HepG2 (cell line): Measurements from ENCODE around the gene YBX2. TPM values are rescaled to one million over a fixed set of nuclear protein-coding genes. Genes with fewer than 3 reads are reported as not detected.

Experiments
- BORCS8-MEF2B ChIP-seq: sonication (generic); formaldehyde crosslinking; IDR thresholded peaks from 2 replicates; pipeline ENCODE4 v1.8.0; 2022; ENCODE audit warnings: mild to moderate bottlenecking, missing genetic modification reagents
- CREB1 ChIP-seq, 2 experiments: fragments of 450-650 bp in 1 of 2; IDR thresholded peaks; 2 replicates each; pipeline ENCODE4 v1.6.1; 2016 to 2017; ENCODE audit warnings: control low read depth in 1 of 2, mild to moderate bottlenecking in 1 of 2, missing compliant biosample characterization in 1 of 2, missing genetic modification characterization in 1 of 2
- FOXK2 ChIP-seq: fragments of 450-650 bp; IDR thresholded peaks from 2 replicates; pipeline ENCODE4 v1.6.1; 2016
- HDAC1 ChIP-seq: sonication (generic); formaldehyde crosslinking; IDR thresholded peaks from 2 replicates; pipeline ENCODE4 v1.5.1; 2020; ENCODE audit warnings: mild to moderate bottlenecking, missing genetic modification reagents
- MEIS2 ChIP-seq: sonication (generic); formaldehyde crosslinking; IDR thresholded peaks from 2 replicates; pipeline ENCODE4 v1.9.0; 2021; ENCODE audit warnings: mild to moderate bottlenecking, missing genetic modification reagents
- MXI1 ChIP-seq: IDR thresholded peaks from 3 replicates; pipeline ENCODE4 v1.6.1; 2012; ENCODE audit warnings: low read depth, low read length, inconsistent platforms, borderline replicate concordance
- NR2F1 ChIP-seq, 2 experiments: fragments of 450-650 bp in 1 of 2; formaldehyde crosslinking in 1 of 2; IDR thresholded peaks; 2 replicates each; pipeline versions ENCODE4 v1.5.0 to v1.6.1; 2016 to 2020; ENCODE audit warnings: mild to moderate bottlenecking in 1 of 2, missing compliant biosample characterization in 1 of 2, missing genetic modification reagents in 1 of 2, moderate library complexity in 1 of 2
- PCBP2 ChIP-seq: fragments of 200-400 bp; formaldehyde crosslinking; optimal IDR thresholded peaks from 2 replicates; pipeline ENCODE3; 2018; ENCODE audit warnings: low read length, low read depth; ENCODE audit not compliant: poor library complexity, severe bottlenecking
- PHF20 ChIP-seq: sonication (generic); formaldehyde crosslinking; IDR thresholded peaks from 2 replicates; pipeline ENCODE4 v1.5.0; 2020; ENCODE audit warnings: mild to moderate bottlenecking, missing genetic modification reagents
- PLRG1 ChIP-seq: fragments of 450-650 bp; conservative IDR thresholded peaks from 2 replicates; pipeline ENCODE4 v1.6.1; 2016
- POLR2A ChIP-seq, 2 experiments: IDR thresholded peaks; 2 replicates each; pipeline ENCODE4 v1.6.1; 2011; ENCODE audit warnings: low read depth in 2 of 2, low read length in 2 of 2, mild to moderate bottlenecking in 1 of 2, moderate library complexity in 1 of 2; ENCODE audit not compliant: insufficient read depth in 1 of 2
- RXRA ChIP-seq: sonication (generic); formaldehyde crosslinking; IDR thresholded peaks from 2 replicates; pipeline ENCODE4 v1.5.1; 2020; ENCODE audit warnings: missing genetic modification reagents
- SMC3 ChIP-seq: IDR thresholded peaks from 2 replicates; pipeline ENCODE4 v1.6.1; 2011; ENCODE audit warnings: low read length, improper control_type of control experiment
- ZBTB2 ChIP-seq: sonication (generic); formaldehyde crosslinking; IDR thresholded peaks from 2 replicates; pipeline ENCODE4 v1.8.0; 2022; ENCODE audit warnings: low read depth, missing genetic modification reagents
- ZBTB49 ChIP-seq: sonication (generic); formaldehyde crosslinking; IDR thresholded peaks from 2 replicates; pipeline ENCODE4 v1.4.0; 2020; ENCODE audit warnings: missing genetic modification reagents, borderline replicate concordance
- ZFX ChIP-seq: sonication (generic); formaldehyde crosslinking; IDR thresholded peaks from 2 replicates; pipeline ENCODE4 v1.4.0; 2020; ENCODE audit warnings: mild to moderate bottlenecking, low read depth, missing genetic modification reagents, moderate library complexity
- ZNF138 ChIP-seq: sonication (generic); formaldehyde crosslinking; IDR thresholded peaks from 2 replicates; pipeline ENCODE4 v1.5.0; 2020; ENCODE audit warnings: mild to moderate bottlenecking, low read depth, missing genetic modification reagents
- ZNF282 ChIP-seq: fragments of 450-650 bp; IDR thresholded peaks from 2 replicates; pipeline ENCODE4 v1.6.1; 2018; ENCODE audit not compliant: partially characterized antibody
- ZNF432 ChIP-seq: sonication (generic); formaldehyde crosslinking; IDR thresholded peaks from 2 replicates; pipeline ENCODE4 v1.5.0; 2020; ENCODE audit warnings: missing genetic modification reagents, mild to moderate bottlenecking, borderline replicate concordance
- ZNF598 ChIP-seq: sonication (generic); formaldehyde crosslinking; IDR thresholded peaks from 2 replicates; pipeline ENCODE4 v1.5.1; 2020; ENCODE audit warnings: mild to moderate bottlenecking, missing genetic modification reagents, borderline replicate concordance
- ZNF678 ChIP-seq: sonication (generic); formaldehyde crosslinking; IDR thresholded peaks from 2 replicates; pipeline ENCODE4 v1.4.0; 2020; ENCODE audit warnings: mild to moderate bottlenecking, missing genetic modification reagents
- ZNF713 ChIP-seq: sonication (generic); formaldehyde crosslinking; IDR thresholded peaks from 2 replicates; pipeline ENCODE4 v1.4.0; 2020; ENCODE audit warnings: mild to moderate bottlenecking, missing genetic modification reagents
- polyA plus RNA-seq, 8 experiments: library from polyadenylated mRNA; depleted of rRNA in 3 of 8; stranded (reverse) in 7 of 8; unstranded in 1 of 8; fragments of >200 nt; fragmentation: Illumina TruSeq in 4 of 8; extraction: Trizol in 4 of 8; gene quantifications; 2 replicates each; pipeline versions ENCODE4 v1.2.1 to v1.2.3, GENCODE V29; 2011 to 2016; ENCODE audit warnings: low read depth in 4 of 8, missing spikeins in 1 of 8, mixed read lengths in 1 of 8; ENCODE audit not compliant: insufficient read depth in 1 of 8
- total RNA-seq, 5 experiments: library from RNA; depleted of rRNA; stranded (reverse); fragments of >200 nt; fragmentation: Illumina TruSeq; extraction: Trizol; gene quantifications; 2 replicates each; pipeline ENCODE4 v1.2.3, GENCODE V29; 2016; ENCODE audit warnings: low read depth in 1 of 5
- TF ChIP-seq, protein P1 (sequence below): sonication (generic); formaldehyde crosslinking; IDR thresholded peaks from 2 replicates; pipeline ENCODE4 v1.4.0; 2020; ENCODE audit warnings: missing genetic modification reagents, low read depth, mild to moderate bottlenecking, borderline replicate concordance
- TF ChIP-seq, protein P2 (sequence below): fragments of 450-650 bp; IDR thresholded peaks from 2 replicates; pipeline ENCODE4 v1.6.1; 2016

YBX2 gene
- total and polyA plus RNA-seq, 2 of the 13 experiments (the other 11 are each of a cell fraction or from before 2014, with no cell fraction given), result 0.12 to 0.22 TPM

DNA sequence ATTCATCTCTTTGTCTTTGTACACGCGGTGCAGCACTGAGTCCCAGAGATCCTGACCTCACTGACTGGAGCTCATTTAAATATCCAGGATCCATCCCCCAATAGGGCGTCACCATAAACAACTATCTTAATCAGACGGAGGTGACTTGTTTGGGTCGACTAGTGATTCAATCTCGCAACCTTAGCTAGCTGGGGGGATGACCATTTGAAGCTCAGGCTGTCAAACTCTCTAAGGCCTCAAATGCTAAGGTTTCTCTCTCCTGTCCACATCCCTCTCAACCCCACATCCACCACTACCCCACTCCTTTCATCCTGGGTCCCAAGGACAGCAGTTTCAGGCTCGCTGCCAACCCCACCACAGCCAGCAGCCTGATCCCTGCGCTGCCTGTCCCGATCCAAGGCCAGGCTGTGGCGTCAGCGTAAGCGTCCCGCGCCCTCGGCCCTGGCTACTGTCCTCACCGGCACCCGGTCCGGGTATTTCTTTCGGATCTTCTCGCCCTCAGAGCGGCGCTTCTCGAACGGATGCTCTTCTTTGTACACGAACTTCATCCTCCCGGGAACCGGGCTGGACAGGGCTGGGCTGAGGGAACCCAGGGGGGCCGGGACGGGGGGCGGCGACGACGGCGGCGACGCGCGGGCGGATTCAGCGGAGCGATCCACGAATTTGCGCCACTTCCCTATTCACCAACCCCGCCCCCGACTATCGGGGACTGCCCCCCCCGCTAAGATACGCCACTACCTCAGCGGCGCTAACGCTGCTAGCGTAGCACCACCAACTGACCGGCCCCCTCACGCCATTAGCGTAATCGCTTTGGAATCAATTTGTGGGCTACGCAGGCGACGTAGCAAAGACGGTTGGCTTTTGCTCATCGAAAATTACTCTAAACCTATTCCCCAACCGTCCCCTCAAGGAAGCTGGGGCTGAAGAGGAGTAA is 52.4 kb downstream of the YBX2 start, which contains the start of gene GABARAP (continued):
- TF ChIP-seq PHF20 (no peak; the same call in none of the 2 replicates), CREB1 (IDR thresholded peaks at IDR 0.05) (no peak), CREB1 (CRISPR knock-in tag; IDR thresholded peaks at IDR 0.05) (peak; percentile 39; the same call in 1 of the 2 replicates), FOXK2 (no peak), ZBTB49 (no peak), MXI1 (no peak), ZFX (CRISPR knock-in tag) (peak; percentile 75), ZNF678 (CRISPR knock-in tag) (no peak), ZNF713 (CRISPR knock-in tag) (no peak), PCBP2 (no peak), ZNF598 (CRISPR knock-in tag) (no peak), PLRG1 (no peak), SMC3 (no peak), NR2F1 (CRISPR knock-in tag; IDR thresholded peaks at IDR 0.05) (no peak), RXRA (CRISPR knock-in tag) (peak; percentile 48), POLR2A (IDR thresholded peaks at IDR 0.05; ENCODE audit: insufficient read depth in 1 of 2, low read depth in 2 of 2, low read length in 2 of 2) (peak; percentile 40 to 48; a peak in 3 of 4 replicates), HDAC1 (CRISPR knock-in tag) (peak; percentile 86), BORCS8-MEF2B (CRISPR knock-in tag) (no peak), ZNF138 (CRISPR knock-in tag) (no peak), ZBTB2 (CRISPR knock-in tag) (peak; percentile 84; the same call in 1 of the 2 replicates), ZNF432 (CRISPR knock-in tag) (no peak), ZNF282 (no peak), MEIS2 (CRISPR knock-in tag) (no peak; the same call in 1 of the 2 replicates)
- TF ChIP-seq, protein P1, sequence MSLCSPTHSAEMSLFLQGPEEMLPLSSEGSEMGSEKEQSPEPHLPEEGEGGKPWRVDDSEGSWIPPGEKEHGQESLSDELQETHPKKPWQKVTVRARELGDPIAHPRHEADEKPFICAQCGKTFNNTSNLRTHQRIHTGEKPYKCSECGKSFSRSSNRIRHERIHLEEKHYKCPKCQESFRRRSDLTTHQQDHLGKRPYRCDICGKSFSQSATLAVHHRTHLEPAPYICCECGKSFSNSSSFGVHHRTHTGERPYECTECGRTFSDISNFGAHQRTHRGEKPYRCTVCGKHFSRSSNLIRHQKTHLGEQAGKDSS, result no peak
- TF ChIP-seq, protein P2, sequence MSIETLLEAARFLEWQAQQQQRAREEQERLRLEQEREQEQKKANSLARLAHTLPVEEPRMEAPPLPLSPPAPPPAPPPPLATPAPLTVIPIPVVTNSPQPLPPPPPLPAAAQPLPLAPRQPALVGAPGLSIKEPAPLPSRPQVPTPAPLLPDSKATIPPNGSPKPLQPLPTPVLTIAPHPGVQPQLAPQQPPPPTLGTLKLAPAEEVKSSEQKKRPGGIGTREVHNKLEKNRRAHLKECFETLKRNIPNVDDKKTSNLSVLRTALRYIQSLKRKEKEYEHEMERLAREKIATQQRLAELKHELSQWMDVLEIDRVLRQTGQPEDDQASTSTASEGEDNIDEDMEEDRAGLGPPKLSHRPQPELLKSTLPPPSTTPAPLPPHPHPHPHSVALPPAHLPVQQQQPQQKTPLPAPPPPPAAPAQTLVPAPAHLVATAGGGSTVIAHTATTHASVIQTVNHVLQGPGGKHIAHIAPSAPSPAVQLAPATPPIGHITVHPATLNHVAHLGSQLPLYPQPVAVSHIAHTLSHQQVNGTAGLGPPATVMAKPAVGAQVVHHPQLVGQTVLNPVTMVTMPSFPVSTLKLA, result no peak
